ENCODE data around the gene TNP1. TPM values are rescaled to one million over a fixed set of nuclear protein-coding genes. Genes with fewer than 3 reads are reported as not detected.
A peak's percentile ranks its signal among the peaks of the same experiment; 100 is the strongest.

Gene TNP1
- total and polyA plus RNA-seq, 2 donors (not counting 1 experiment from before 2014, with no cell fraction given) = not detected

GRCh38 chr2:216857131-216857550, 2.7 kb downstream of the TNP1 start:
- Histone ChIP-seq H3K4me2 (ENCODE audit: extremely low read depth, insufficient read depth, low read length) (no peak overlapping the region), H3K27me3 (ENCODE audit: control insufficient read depth, insufficient read depth, low read length) (no peaks in the 10 kb centered on the region), H3K4me1 (ENCODE audit: control insufficient read depth, extremely low read depth, insufficient read depth, low read length) (no peaks in the 10 kb centered on the region), H3K79me2 (ENCODE audit: control insufficient read depth, insufficient read depth, low read length) (no peaks in the 10 kb centered on the region), H2AFZ (ENCODE audit: low read length) (no peak overlapping the region), H3K9ac (ENCODE audit: insufficient read depth, low read length) (no peak overlapping the region), H3K9me3 (ENCODE audit: control insufficient read depth, insufficient read depth, low read depth, low read length) (no peaks in the 10 kb centered on the region), H3K4me3 (replicated peaks in 1 of 4; ENCODE audit: control extremely low read depth in 1 of 4, insufficient read depth in 1 of 4, low read depth in 3 of 4, low read length in 4 of 4) (no peak overlapping the region), H3K36me3 (ENCODE audit: control insufficient read depth, insufficient read depth, low read length) (no peaks in the 10 kb centered on the region), H3K27ac (ENCODE audit: insufficient read depth, low read length) (no peak overlapping the region), H4K20me1 (ENCODE audit: control insufficient read depth, extremely low read depth, insufficient read depth, low read length) (no peaks in the 10 kb centered on the region)
- peak; percentile 25 to 56 for DNase-seq (ENCODE audit: low read depth in 2 of 2)
- TF ChIP-seq CTCF (conservative IDR thresholded peaks at IDR 0.05 in 1 of 2, IDR thresholded peaks at IDR 0.05 in 1 of 2; ENCODE audit: low read depth in 1 of 2, low read length in 2 of 2) = no peak
- no peak for TF ChIP-seq EZH2 (IDR thresholded peaks at IDR 0.05; ENCODE audit: low read length, missing control alignments)

GRCh38 chr2:216856406-216857065, 3.3 kb downstream of the TNP1 start:
- no peak overlapping the region for H2AFZ ChIP-seq (ENCODE audit: low read length)

GRCh38 chr2:216855605-216856004, 4.3 kb downstream of the TNP1 start:
- DNase-seq (ENCODE audit: low read depth in 2 of 2) = no peak
- Histone ChIP-seq H3K27me3 (ENCODE audit: control insufficient read depth, insufficient read depth, low read length) (no peaks in the 10 kb centered on the region), H3K27ac (ENCODE audit: insufficient read depth, low read length) (no peak overlapping the region), H4K20me1 (ENCODE audit: control insufficient read depth, extremely low read depth, insufficient read depth, low read length) (no peaks in the 10 kb centered on the region), H3K4me3 (replicated peaks in 1 of 4; ENCODE audit: control extremely low read depth in 1 of 4, insufficient read depth in 1 of 4, low read depth in 3 of 4, low read length in 4 of 4) (no peak overlapping the region), H3K79me2 (ENCODE audit: control insufficient read depth, insufficient read depth, low read length) (no peaks in the 10 kb centered on the region), H3K36me3 (ENCODE audit: control insufficient read depth, insufficient read depth, low read length) (no peaks in the 10 kb centered on the region), H3K9me3 (ENCODE audit: control insufficient read depth, insufficient read depth, low read depth, low read length) (no peaks in the 10 kb centered on the region), H3K4me1 (ENCODE audit: control insufficient read depth, extremely low read depth, insufficient read depth, low read length) (no peaks in the 10 kb centered on the region), H3K4me2 (ENCODE audit: extremely low read depth, insufficient read depth, low read length) (no peak overlapping the region), H2AFZ (ENCODE audit: low read length) (no peak overlapping the region), H3K9ac (ENCODE audit: insufficient read depth, low read length) (no peak overlapping the region)
- no peak for TF ChIP-seq EZH2 (IDR thresholded peaks at IDR 0.05; ENCODE audit: low read length, missing control alignments)
- TF ChIP-seq CTCF (conservative IDR thresholded peaks at IDR 0.05 in 1 of 2, IDR thresholded peaks at IDR 0.05 in 1 of 2; ENCODE audit: low read depth in 1 of 2, low read length in 2 of 2) = no peak

More at GRCh38 chr2:216856406-216857065, 3.3 kb downstream of the TNP1 start:
- TF ChIP-seq EZH2 (IDR thresholded peaks at IDR 0.05; ENCODE audit: low read length, missing control alignments) (no peak), CTCF (conservative IDR thresholded peaks at IDR 0.05 in 1 of 2, IDR thresholded peaks at IDR 0.05 in 1 of 2; ENCODE audit: low read depth in 1 of 2, low read length in 2 of 2) (no peak)
- DNase-seq (ENCODE audit: low read depth in 2 of 2) = no peak
- H3K79me2 ChIP-seq (ENCODE audit: control insufficient read depth, insufficient read depth, low read length) = no peaks in the 10 kb centered on the region
- H3K4me3 ChIP-seq (replicated peaks in 1 of 4; ENCODE audit: control extremely low read depth in 1 of 4, insufficient read depth in 1 of 4, low read depth in 3 of 4, low read length in 4 of 4) = no peak overlapping the region
- H3K4me2 ChIP-seq (ENCODE audit: extremely low read depth, insufficient read depth, low read length) = no peak overlapping the region
- H4K20me1 ChIP-seq (ENCODE audit: control insufficient read depth, extremely low read depth, insufficient read depth, low read length) = no peaks in the 10 kb centered on the region
- no peaks in the 10 kb centered on the region for H3K4me1 ChIP-seq (ENCODE audit: control insufficient read depth, extremely low read depth, insufficient read depth, low read length)
- H3K9me3 ChIP-seq (ENCODE audit: control insufficient read depth, insufficient read depth, low read depth, low read length) = no peaks in the 10 kb centered on the region
- no peaks in the 10 kb centered on the region for H3K27me3 ChIP-seq (ENCODE audit: control insufficient read depth, insufficient read depth, low read length)
- H3K36me3 ChIP-seq (ENCODE audit: control insufficient read depth, insufficient read depth, low read length) = no peaks in the 10 kb centered on the region
- H3K27ac ChIP-seq (ENCODE audit: insufficient read depth, low read length) = no peak overlapping the region
- no peak overlapping the region for H3K9ac ChIP-seq (ENCODE audit: insufficient read depth, low read length)

Data from fibroblast of lung (primary cell).